PC-3 (cell line): ENCODE measurements around the gene ZNF445. TPM values are rescaled to one million over a fixed set of nuclear protein-coding genes. Genes with fewer than 3 reads are reported as not detected.
"Not testable (repeated sequence)": the region's sequence is repeated elsewhere in the genome, so short reads cannot be mapped to it uniquely, and the experiment has no call there.

Experiments used
- ATAC-seq: fragments of 200-7000 bp; cut with Tn5 transposase; 2 replicates; pipeline ENCODE4 v1.9.1; 2020; ENCODE audit warnings: mild to moderate bottlenecking, moderate library complexity
- BruUV-seq: library from RNA; stranded (reverse); fragments of 400-500 nt; replicated peaks from 2 replicates; lab custom pipeline; 2021; lab: Mats Ljungman, UMichigan
- CTCF ChIA-PET: fragments of 300-600 bp; sonication (Branson Sonifier 250); formaldehyde crosslinking; loops from one replicate; lab custom pipeline; 2022; ENCODE audit warnings: antibody characterized with exemption; lab: Charles Lee
- POLR2A ChIA-PET: fragments of 300-600 bp; sonication (Branson Sonifier 250); formaldehyde crosslinking; loops from one replicate; lab custom pipeline; 2022; ENCODE audit warnings: antibody characterized with exemption; ENCODE audit not compliant: unreplicated experiment; lab: Charles Lee
- DNase-seq: peaks from one replicate; pipeline ENCODE4 v3.0.0-alpha.2; 2015
- H2AFZ ChIP-seq: fragments of 300-600 bp; sonication (generic); 2 replicates; pipeline ENCODE4 v1.6.0; 2016; ENCODE audit warnings: antibody characterized with exemption, low read length
- H3F3A ChIP-seq: fragments of 300-600 bp; sonication (generic); one replicate; pipeline ENCODE4 v1.6.0; 2017; ENCODE audit warnings: antibody characterized with exemption, low read length, control low read depth, mild to moderate bottlenecking; ENCODE audit not compliant: unreplicated experiment
- H3K27ac ChIP-seq: fragments of 300-600 bp; sonication (generic); 2 replicates; pipeline ENCODE4 v1.5.1; 2016; ENCODE audit warnings: mild to moderate bottlenecking, low read length
- H3K27me3 ChIP-seq: fragments of 300-600 bp; sonication (generic); 2 replicates; pipeline ENCODE4 v1.6.1; 2016; ENCODE audit warnings: low read length, mixed read lengths
- H3K36me3 ChIP-seq: fragments of 300-600 bp; sonication (generic); 2 replicates; pipeline ENCODE4 v1.6.1; 2016; ENCODE audit warnings: low read depth, mixed run types, low read length, mixed read lengths
- H3K4me1 ChIP-seq: fragments of 300-600 bp; sonication (generic); 2 replicates; pipeline ENCODE4 v1.5.1; 2016; ENCODE audit warnings: low read length; ENCODE audit not compliant: insufficient read depth
- H3K4me2 ChIP-seq: fragments of 300-600 bp; sonication (generic); 2 replicates; pipeline ENCODE4 v1.6.0; 2016; ENCODE audit warnings: low read length
- H3K4me3 ChIP-seq: fragments of 300-600 bp; sonication (generic); 2 replicates; pipeline ENCODE4 v1.5.1; 2016; ENCODE audit warnings: mild to moderate bottlenecking, low read length, mixed read lengths
- H3K79me2 ChIP-seq: fragments of 300-600 bp; sonication (generic); 2 replicates; pipeline ENCODE4 v1.6.1; 2017; ENCODE audit warnings: low read length, mixed read lengths
- H3K9ac ChIP-seq: fragments of 300-600 bp; sonication (generic); 2 replicates; pipeline ENCODE4 v1.6.0; 2016; ENCODE audit warnings: mild to moderate bottlenecking, low read length
- H3K9me2 ChIP-seq: fragments of 300-600 bp; sonication (generic); replicated peaks from 2 replicates; pipeline ENCODE4 v1.6.1; 2016; ENCODE audit warnings: mixed run types, low read length, mixed read lengths
- H3K9me3 ChIP-seq: fragments of 300-600 bp; sonication (generic); 2 replicates; pipeline ENCODE4 v1.6.1; 2016; ENCODE audit warnings: low read length, mixed read lengths
- H4K20me1 ChIP-seq: fragments of 300-600 bp; sonication (generic); 2 replicates; pipeline ENCODE4 v1.6.1; 2016; ENCODE audit warnings: low read length, mixed read lengths
- EZH2 ChIP-seq: fragments of 300-600 bp; sonication (generic); IDR thresholded peaks from one replicate; pipeline ENCODE4 v1.6.1; 2017; ENCODE audit warnings: antibody characterized with exemption, mild to moderate bottlenecking, low read length; ENCODE audit not compliant: unreplicated experiment
- EZH2phosphoT487 ChIP-seq: fragments of 300-600 bp; sonication (generic); IDR thresholded peaks from 2 replicates; pipeline ENCODE4 v1.6.1; 2018; ENCODE audit warnings: mild to moderate bottlenecking, antibody characterized with exemption, low read length, borderline replicate concordance
- intact Hi-C: fragments of 100-400 bp; cut with micrococcal nuclease; formaldehyde crosslinking; loops from 2 replicates; pipeline ENCODE4 v1.9.0; 2023
- total RNA-seq: library from RNA; depleted of rRNA; stranded (reverse); fragments of >200 nt; gene quantifications from 2 replicates; pipeline ENCODE4 v1.2.3, GENCODE V29; 2014
- TF ChIP-seq, protein P1 (sequence below): fragments of 300-600 bp; sonication (generic); conservative IDR thresholded peaks from 2 replicates; pipeline ENCODE4 v1.5.1; 2017; ENCODE audit warnings: antibody characterized with exemption, low read depth, mild to moderate bottlenecking, low read length

The ZNF445 gene
- total RNA-seq, 1 experiment from 2014 or later: 8.2 TPM

DNA sequence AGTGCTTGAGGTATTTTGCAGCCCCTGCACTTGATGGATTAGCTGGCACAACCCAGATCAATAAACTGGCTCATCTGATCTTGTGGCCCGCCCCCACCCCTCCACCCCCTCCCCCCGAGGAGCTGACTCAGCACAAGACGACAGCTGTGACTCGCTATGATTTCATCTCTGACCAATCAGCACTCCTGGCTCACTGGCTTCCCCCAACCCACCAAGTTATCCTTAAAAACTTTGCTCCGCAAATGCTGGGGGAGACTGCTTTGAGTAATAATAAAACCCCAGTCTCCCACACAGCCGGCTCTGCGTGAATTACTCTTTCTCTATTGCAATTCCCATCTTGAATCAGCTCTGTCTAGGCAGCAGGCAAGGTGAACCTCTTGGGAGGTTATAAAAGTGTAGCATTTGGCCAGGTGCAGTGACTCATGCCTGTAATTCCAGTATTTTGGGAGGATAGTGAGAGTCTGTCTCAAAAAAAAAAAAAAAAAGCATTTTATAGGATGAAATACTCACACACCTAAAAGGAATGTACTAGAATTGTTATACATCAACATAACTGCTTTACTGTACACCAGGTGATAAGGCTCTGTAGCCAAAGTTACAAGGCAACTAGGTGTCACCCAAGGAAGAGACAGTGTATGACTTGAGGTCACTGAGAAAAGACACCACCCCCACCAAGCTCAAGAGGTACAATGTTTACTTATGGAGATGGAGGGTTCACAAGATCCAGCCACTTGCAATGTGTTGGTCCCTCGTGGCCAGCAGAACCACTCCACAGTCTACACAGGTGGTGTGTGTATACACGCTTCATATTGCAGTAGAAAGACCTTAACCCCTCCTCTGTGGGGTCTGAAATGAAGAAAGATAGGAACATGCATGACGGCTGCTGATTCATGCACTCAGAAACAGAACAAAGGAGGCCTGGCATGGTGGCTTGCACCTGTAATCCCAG lies 8.6 kb downstream of the ZNF445 start:
- H3K4me2 ChIP-seq: peak overlapping the region; percentile 48
- intact Hi-C loops: no loop called here
- H3K9me3 ChIP-seq: no peaks in the 10 kb centered on the region
- H3F3A ChIP-seq: no peaks in the 10 kb centered on the region
- DNase-seq: peak; percentile 87
- H2AFZ ChIP-seq: 0 out of 2 replicates have a peak overlapping the region, but pooled peaks have one; percentile 12
- no TSS peak for BruUV-seq
- no peaks in the 10 kb centered on the region for H3K9me2 ChIP-seq
- ATAC-seq: peak; percentile 89
- H3K4me1 ChIP-seq: peaks cover 23% of the 10 kb centered on the region
- ChIA-PET POLR2A (interaction anchor here (0.6 kb wide), 1 partner anchor 9 kb away, joined by 3 read pairs; no protein-coding TSS in a partner anchor), CTCF (no interaction called here)
- H3K9ac ChIP-seq: no peak overlapping the region
- 0 out of 2 replicates have a peak, but pooled peaks cover 4% of the 10 kb centered on the region for H4K20me1 ChIP-seq
- H3K36me3 ChIP-seq: peaks cover 5% of the 10 kb centered on the region; the same call in 1 of the 2 replicates
- H3K27me3 ChIP-seq: no peaks in the 10 kb centered on the region
- peak overlapping the region; percentile 10; the same call in 1 of the 2 replicates for H3K4me3 ChIP-seq
- peak overlapping the region; percentile 71 for H3K27ac ChIP-seq
- TF ChIP-seq EZH2 (no peak), EZH2phosphoT487 (no peak)
- TF ChIP-seq, protein P1, sequence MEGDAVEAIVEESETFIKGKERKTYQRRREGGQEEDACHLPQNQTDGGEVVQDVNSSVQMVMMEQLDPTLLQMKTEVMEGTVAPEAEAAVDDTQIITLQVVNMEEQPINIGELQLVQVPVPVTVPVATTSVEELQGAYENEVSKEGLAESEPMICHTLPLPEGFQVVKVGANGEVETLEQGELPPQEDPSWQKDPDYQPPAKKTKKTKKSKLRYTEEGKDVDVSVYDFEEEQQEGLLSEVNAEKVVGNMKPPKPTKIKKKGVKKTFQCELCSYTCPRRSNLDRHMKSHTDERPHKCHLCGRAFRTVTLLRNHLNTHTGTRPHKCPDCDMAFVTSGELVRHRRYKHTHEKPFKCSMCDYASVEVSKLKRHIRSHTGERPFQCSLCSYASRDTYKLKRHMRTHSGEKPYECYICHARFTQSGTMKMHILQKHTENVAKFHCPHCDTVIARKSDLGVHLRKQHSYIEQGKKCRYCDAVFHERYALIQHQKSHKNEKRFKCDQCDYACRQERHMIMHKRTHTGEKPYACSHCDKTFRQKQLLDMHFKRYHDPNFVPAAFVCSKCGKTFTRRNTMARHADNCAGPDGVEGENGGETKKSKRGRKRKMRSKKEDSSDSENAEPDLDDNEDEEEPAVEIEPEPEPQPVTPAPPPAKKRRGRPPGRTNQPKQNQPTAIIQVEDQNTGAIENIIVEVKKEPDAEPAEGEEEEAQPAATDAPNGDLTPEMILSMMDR: no peak
- H3K79me2 ChIP-seq: peaks cover 60% of the 10 kb centered on the region

DNA sequence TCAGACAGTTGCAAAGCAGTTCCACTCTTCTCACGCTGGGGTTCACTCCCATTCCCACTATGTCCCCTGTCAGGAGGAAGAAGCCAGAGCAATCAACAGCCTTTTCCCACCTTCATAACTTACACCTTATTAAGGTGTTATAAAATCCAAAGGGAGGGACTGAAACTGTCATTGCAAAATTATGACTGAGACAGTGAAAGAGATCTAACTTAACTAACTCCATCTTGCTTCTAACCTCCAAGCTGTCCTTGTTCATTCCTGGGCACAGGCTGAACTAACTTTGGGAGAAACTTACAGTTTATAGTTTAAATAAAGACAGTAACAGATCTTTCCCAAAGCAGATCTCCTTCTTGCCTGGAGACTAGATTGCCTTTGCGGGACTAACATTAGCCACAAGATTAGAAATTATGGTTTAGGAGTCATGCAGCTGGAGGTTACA lies 9.4 kb downstream of the ZNF445 start:
- H3K36me3 ChIP-seq, DNase-seq, ATAC-seq, H3K4me3 ChIP-seq, H3K9ac ChIP-seq, BruUV-seq, intact Hi-C loops, CTCF ChIA-PET, H2AFZ ChIP-seq, POLR2A ChIA-PET, H3K27me3 ChIP-seq, H3K9me3 ChIP-seq, H3F3A ChIP-seq, H4K20me1 ChIP-seq, H3K9me2 ChIP-seq: not testable (repeated sequence)
- Histone ChIP-seq H3K79me2 (peaks cover 53% of the 10 kb centered on the region), H3K4me2 (peak overlapping the region; percentile 37; the same call in 1 of the 2 replicates), H3K27ac (peak overlapping the region; percentile 34; the same call in 1 of the 2 replicates), H3K4me1 (peaks cover 23% of the 10 kb centered on the region)

DNA sequence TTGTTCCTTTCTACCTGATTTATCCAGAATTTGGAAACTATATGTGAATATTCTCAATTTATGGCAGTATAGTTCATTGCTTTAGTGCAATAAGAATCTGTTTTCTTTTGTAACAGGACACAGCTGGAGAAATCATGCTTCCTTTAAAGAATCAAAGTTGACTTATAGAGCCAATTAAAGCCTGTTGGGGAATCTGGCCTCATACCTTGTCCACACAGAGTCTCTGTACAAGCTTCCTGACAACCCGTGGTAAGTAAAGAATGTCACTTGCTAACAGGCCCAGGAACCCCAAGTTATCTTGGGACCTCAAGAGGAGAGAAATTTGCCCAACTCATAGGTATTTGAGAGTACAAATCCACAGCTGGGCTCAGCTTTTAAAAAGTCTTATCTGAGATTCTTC lies 10.2 kb downstream of the ZNF445 start:
- Histone ChIP-seq H4K20me1 (0 out of 2 replicates have a peak, but pooled peaks cover 4% of the 10 kb centered on the region), H2AFZ (no peak overlapping the region), H3K4me1 (peaks cover 23% of the 10 kb centered on the region), H3K79me2 (peaks cover 44% of the 10 kb centered on the region), H3K4me2 (no peak overlapping the region), H3K27ac (no peak overlapping the region), H3F3A (no peaks in the 10 kb centered on the region), H3K9me2 (no peaks in the 10 kb centered on the region), H3K9ac (no peak overlapping the region), H3K36me3 (peaks cover 7% of the 10 kb centered on the region; the same call in 1 of the 2 replicates), H3K27me3 (no peaks in the 10 kb centered on the region), H3K9me3 (no peaks in the 10 kb centered on the region), H3K4me3 (no peak overlapping the region)
- no TSS peak for BruUV-seq
- intact Hi-C loops: no loop called here
- ChIA-PET POLR2A (no interaction called here), CTCF (no interaction called here)
- no peak for ATAC-seq
- TF ChIP-seq, protein P1: no peak
- TF ChIP-seq EZH2phosphoT487 (no peak), EZH2 (no peak)
- DNase-seq: no peak

DNA sequence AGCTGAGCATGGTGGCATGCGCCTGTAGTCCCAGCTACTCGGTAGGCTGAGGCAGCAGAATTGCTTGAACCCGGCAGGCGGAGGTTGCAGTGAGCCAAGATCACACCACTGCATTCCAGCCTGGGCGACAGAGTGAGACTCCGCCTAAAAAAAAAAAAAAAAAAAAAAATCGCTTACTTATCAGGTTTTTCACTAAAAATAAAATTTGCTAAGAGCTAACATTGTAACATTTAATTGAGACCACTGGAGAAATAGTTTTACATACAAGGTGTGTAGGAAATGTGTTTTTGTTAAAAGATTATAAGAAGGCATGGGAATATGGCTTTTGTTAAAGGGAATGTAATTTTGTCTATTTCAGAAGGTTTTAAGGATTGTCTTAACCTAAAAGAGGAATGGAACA lies 12.6 kb downstream of the ZNF445 start:
- Histone ChIP-seq H3K79me2 (peaks cover 21% of the 10 kb centered on the region), H3K4me1 (peaks cover 19% of the 10 kb centered on the region)
- DNase-seq, H3K4me2 ChIP-seq, POLR2A ChIA-PET, H3K27ac ChIP-seq, intact Hi-C loops, H3F3A ChIP-seq, CTCF ChIA-PET, H3K27me3 ChIP-seq, BruUV-seq, H3K4me3 ChIP-seq, H3K9me3 ChIP-seq, H3K9ac ChIP-seq, H2AFZ ChIP-seq, H3K9me2 ChIP-seq, H4K20me1 ChIP-seq, H3K36me3 ChIP-seq, ATAC-seq: not testable (repeated sequence)
